Lower leg skin (tissue), 4 donors: Measurements from ENCODE around the gene SLC5A10. TPM values are rescaled to one million over a fixed set of nuclear protein-coding genes. Genes with fewer than 3 reads are reported as not detected.

ENCODE experiments used
- DNase-seq, 2 donors: peaks; one replicate each; pipeline ENCODE4 v3.0.0-alpha.2; 2019; ENCODE audit warnings: low spot score in 2 of 2
- H3K4me3 ChIP-seq: fragments of 200-600 bp; sonication (generic); 2 replicates; pipeline ENCODE4 v1.5.1; 2017; ENCODE audit warnings: mild to moderate bottlenecking, low read depth; ENCODE audit not compliant: poor library complexity, severe bottlenecking
- CTCF ChIP-seq, 3 donors: fragments of 450-650 bp; IDR thresholded peaks; one replicate each; pipeline ENCODE4 v1.5.1; 2016; ENCODE audit warnings: antibody characterized with exemption in 3 of 3, mild to moderate bottlenecking in 3 of 3, moderate library complexity in 2 of 3
- POLR2A ChIP-seq, 2 donors: fragments of 450-650 bp; IDR thresholded peaks; one replicate each; pipeline ENCODE4 v1.6.1; 2016 to 2017; ENCODE audit warnings: antibody characterized with exemption in 2 of 2, mild to moderate bottlenecking in 1 of 2, moderate library complexity in 1 of 2
- WGBS, 2 donors: methylation state at CpG; one replicate each; pipeline ENCODE4 v1.1.5; 2018; 5-methylcytosine and 5-hydroxymethylcytosine counted together
- intact Hi-C: fragments of 100-400 bp; cut with DNase I; formaldehyde crosslinking; loops from one replicate; pipeline ENCODE4 v1.15.0; 2023; ENCODE audit warnings: low total_unique reads
- total RNA-seq, 4 donors: library from RNA; depleted of rRNA; stranded (reverse); fragments of >200 nt; gene quantifications; one replicate each; pipeline ENCODE4 v1.1.0, GENCODE V29; 2016

Gene SLC5A10
- total RNA-seq, 4 donors from 2014 or later = 0.32 to 1.4 (median 1.1) TPM

- WGBS, 2 donors = 62 to 71% methylated on average over 6 of the region's 6 CpGs
- DNase-seq = no peak
- no peak overlapping the region for H3K4me3 ChIP-seq
- TF ChIP-seq CTCF (IDR thresholded peaks at IDR 0.05) (no peak), POLR2A (IDR thresholded peaks at IDR 0.05) (no peak)
- intact Hi-C loops = no loop called here
These were observed 2.4 kb upstream of the SLC5A10 start for GRCh38 chr17:18949566-18949965.

GRCh38 chr17:18950346-18950745, 1.6 kb upstream of the SLC5A10 start:
- DNase-seq = no peak
- no peak overlapping the region for H3K4me3 ChIP-seq
- 55 to 57% methylated on average over 4 of the region's 4 CpGs for WGBS, 2 donors
- intact Hi-C loops = no loop called here
- TF ChIP-seq POLR2A (IDR thresholded peaks at IDR 0.05) = no peak
- TF ChIP-seq CTCF (IDR thresholded peaks at IDR 0.05) = no peak

GRCh38 chr17:18950944-18951905, 740 bp upstream of the SLC5A10 start:
- H3K4me3 ChIP-seq = no peak overlapping the region
- intact Hi-C loops = no loop called here
- TF ChIP-seq POLR2A (IDR thresholded peaks at IDR 0.05) (no peak), CTCF (IDR thresholded peaks at IDR 0.05) (no peak)
- DNase-seq = no peak
- WGBS, 2 donors = 72% methylated on average over 34 of the region's 34 CpGs

GRCh38 chr17:18953231-18953728, 1.3 kb downstream of the SLC5A10 start:
- no peak overlapping the region for H3K4me3 ChIP-seq
- no peak for TF ChIP-seq POLR2A (IDR thresholded peaks at IDR 0.05)
- TF ChIP-seq CTCF (IDR thresholded peaks at IDR 0.05) = no peak
- no peak for DNase-seq
- 92 to 97% methylated on average over 14 of the region's 14 CpGs for WGBS, 2 donors
- intact Hi-C loops = no loop called here

GRCh38 chr17:18954321-18954720, 2.4 kb downstream of the SLC5A10 start:
- H3K4me3 ChIP-seq = no peak overlapping the region
- no peak for DNase-seq
- WGBS, 2 donors = 84 to 92% methylated on average over 3 of the region's 3 CpGs
- intact Hi-C loops = no loop called here
- TF ChIP-seq POLR2A (IDR thresholded peaks at IDR 0.05) = no peak
- no peak for TF ChIP-seq CTCF (IDR thresholded peaks at IDR 0.05)
